Measurements from ENCODE around the gene TBX3.

DNA sequence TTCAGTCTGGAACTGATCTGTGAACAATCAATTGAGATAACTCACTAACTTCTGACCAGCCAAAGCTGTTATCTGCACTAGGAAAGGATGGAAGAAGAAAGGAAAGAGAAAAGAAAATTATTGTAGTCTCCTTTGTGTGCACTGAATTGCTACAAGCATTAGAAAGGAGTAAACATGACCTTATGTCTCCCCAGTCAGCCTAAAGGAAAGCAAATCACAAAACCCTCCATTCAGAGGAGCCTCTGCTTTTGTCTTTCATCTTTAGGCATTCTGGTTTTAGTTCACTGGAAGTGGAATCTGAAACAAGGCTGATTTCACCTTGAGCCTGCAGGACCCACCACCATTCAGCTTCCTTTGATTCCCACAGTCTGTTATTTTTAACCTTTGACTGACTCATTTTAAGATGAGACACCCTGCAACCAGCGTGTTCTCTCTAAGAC is 26.0 kb downstream of the TBX3 start:
- TF ChIP-seq, protein P1, sequence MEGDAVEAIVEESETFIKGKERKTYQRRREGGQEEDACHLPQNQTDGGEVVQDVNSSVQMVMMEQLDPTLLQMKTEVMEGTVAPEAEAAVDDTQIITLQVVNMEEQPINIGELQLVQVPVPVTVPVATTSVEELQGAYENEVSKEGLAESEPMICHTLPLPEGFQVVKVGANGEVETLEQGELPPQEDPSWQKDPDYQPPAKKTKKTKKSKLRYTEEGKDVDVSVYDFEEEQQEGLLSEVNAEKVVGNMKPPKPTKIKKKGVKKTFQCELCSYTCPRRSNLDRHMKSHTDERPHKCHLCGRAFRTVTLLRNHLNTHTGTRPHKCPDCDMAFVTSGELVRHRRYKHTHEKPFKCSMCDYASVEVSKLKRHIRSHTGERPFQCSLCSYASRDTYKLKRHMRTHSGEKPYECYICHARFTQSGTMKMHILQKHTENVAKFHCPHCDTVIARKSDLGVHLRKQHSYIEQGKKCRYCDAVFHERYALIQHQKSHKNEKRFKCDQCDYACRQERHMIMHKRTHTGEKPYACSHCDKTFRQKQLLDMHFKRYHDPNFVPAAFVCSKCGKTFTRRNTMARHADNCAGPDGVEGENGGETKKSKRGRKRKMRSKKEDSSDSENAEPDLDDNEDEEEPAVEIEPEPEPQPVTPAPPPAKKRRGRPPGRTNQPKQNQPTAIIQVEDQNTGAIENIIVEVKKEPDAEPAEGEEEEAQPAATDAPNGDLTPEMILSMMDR (IDR thresholded peaks at IDR 0.05; ENCODE audit: poor library complexity, severe bottlenecking), result no peak
- TF ChIP-seq, protein P2, sequence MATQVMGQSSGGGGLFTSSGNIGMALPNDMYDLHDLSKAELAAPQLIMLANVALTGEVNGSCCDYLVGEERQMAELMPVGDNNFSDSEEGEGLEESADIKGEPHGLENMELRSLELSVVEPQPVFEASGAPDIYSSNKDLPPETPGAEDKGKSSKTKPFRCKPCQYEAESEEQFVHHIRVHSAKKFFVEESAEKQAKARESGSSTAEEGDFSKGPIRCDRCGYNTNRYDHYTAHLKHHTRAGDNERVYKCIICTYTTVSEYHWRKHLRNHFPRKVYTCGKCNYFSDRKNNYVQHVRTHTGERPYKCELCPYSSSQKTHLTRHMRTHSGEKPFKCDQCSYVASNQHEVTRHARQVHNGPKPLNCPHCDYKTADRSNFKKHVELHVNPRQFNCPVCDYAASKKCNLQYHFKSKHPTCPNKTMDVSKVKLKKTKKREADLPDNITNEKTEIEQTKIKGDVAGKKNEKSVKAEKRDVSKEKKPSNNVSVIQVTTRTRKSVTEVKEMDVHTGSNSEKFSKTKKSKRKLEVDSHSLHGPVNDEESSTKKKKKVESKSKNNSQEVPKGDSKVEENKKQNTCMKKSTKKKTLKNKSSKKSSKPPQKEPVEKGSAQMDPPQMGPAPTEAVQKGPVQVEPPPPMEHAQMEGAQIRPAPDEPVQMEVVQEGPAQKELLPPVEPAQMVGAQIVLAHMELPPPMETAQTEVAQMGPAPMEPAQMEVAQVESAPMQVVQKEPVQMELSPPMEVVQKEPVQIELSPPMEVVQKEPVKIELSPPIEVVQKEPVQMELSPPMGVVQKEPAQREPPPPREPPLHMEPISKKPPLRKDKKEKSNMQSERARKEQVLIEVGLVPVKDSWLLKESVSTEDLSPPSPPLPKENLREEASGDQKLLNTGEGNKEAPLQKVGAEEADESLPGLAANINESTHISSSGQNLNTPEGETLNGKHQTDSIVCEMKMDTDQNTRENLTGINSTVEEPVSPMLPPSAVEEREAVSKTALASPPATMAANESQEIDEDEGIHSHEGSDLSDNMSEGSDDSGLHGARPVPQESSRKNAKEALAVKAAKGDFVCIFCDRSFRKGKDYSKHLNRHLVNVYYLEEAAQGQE (IDR thresholded peaks at IDR 0.05; ENCODE audit: borderline replicate concordance), result no peak
- TF ChIP-seq TAF1 (IDR thresholded peaks at IDR 0.05; ENCODE audit: low read depth) (no peak), MXI1 (conservative IDR thresholded peaks at IDR 0.05; ENCODE audit: poor library complexity, severe bottlenecking) (no peak), RAD21 (conservative IDR thresholded peaks at IDR 0.05) (no peak), EP300 (conservative IDR thresholded peaks at IDR 0.05; ENCODE audit: poor library complexity, severe bottlenecking) (no peak), EZH2 (IDR thresholded peaks at IDR 0.05; ENCODE audit: borderline replicate concordance, insufficient read depth, low read length, poor library complexity, severe bottlenecking) (no peak)
